Esophagus muscularis mucosa (tissue), 4 donors: Measurements from ENCODE around the gene ABCC11. TPM values are rescaled to one million over a fixed set of nuclear protein-coding genes. Genes with fewer than 3 reads are reported as not detected.

Experiments
- DNase-seq: peaks from one replicate; pipeline ENCODE4 v3.0.0-alpha.2; 2017; ENCODE audit errors: extremely low spot score
- H3K27ac ChIP-seq, 4 donors: fragments of 200-600 bp; sonication (generic); replicated peaks in 1 of 4; 1 replicate in 3 of 4; 2 replicates in 1 of 4; pipeline ENCODE4 v1.5.1; 2016 to 2019; ENCODE audit warnings: mild to moderate bottlenecking in 1 of 4
- H3K27me3 ChIP-seq, 4 donors: fragments of 200-600 bp; sonication (generic); one replicate each; pipeline versions ENCODE4 v1.5.1 to v1.6.0; 2016 to 2019
- H3K36me3 ChIP-seq, 4 donors: fragments of 200-600 bp; sonication (generic); one replicate each; pipeline ENCODE4 v1.5.1; 2016 to 2019
- H3K4me1 ChIP-seq, 4 donors: fragments of 200-600 bp; sonication (generic); one replicate each; pipeline ENCODE4 v1.5.1; 2016 to 2019
- H3K4me3 ChIP-seq, 4 donors: fragments of 200-600 bp; sonication (generic); 1 replicate in 2 of 4; 2 replicates in 2 of 4; pipeline ENCODE4 v1.5.1; 2016 to 2019; ENCODE audit warnings: mild to moderate bottlenecking in 4 of 4, moderate library complexity in 1 of 4
- H3K9me3 ChIP-seq, 4 donors: fragments of 200-600 bp; sonication (generic); 1 replicate in 3 of 4; 2 replicates in 1 of 4; pipeline ENCODE4 v1.5.1; 2016 to 2019
- EP300 ChIP-seq: sonication (generic); formaldehyde crosslinking; IDR thresholded peaks from one replicate; pipeline ENCODE4 v1.6.1; 2017; ENCODE audit warnings: antibody characterized with exemption
- POLR2A ChIP-seq: fragments of 450-650 bp; IDR thresholded peaks from one replicate; pipeline ENCODE4 v1.6.1; 2017; ENCODE audit warnings: antibody characterized with exemption, moderate library complexity, mild to moderate bottlenecking, low read depth
- POLR2AphosphoS5 ChIP-seq, 2 donors: sonication (generic); formaldehyde crosslinking; IDR thresholded peaks; one replicate each; pipeline ENCODE4 v1.6.1; 2017; ENCODE audit warnings: antibody characterized with exemption in 2 of 2
- WGBS: methylation state at CpG from one replicate; pipeline ENCODE4 v1.1.5; 2018; 5-methylcytosine and 5-hydroxymethylcytosine counted together
- intact Hi-C: fragments of 100-400 bp; cut with DNase I; formaldehyde crosslinking; loops from one replicate; pipeline ENCODE4 v1.15.1; 2023
- total RNA-seq, 4 donors: library from RNA; depleted of rRNA; stranded (reverse); fragments of >200 nt; gene quantifications; one replicate each; pipeline versions ENCODE4 v1.1.0 to v1.2.1, GENCODE V29; 2016
- TF ChIP-seq, protein P1 (sequence below), 3 experiments: fragments of 200-600 bp in 2 of 3; fragments of 450-650 bp in 1 of 3; sonication (generic) in 2 of 3; IDR thresholded peaks; one replicate each; pipeline ENCODE4 v1.5.1; 2017 to 2019; ENCODE audit warnings: antibody characterized with exemption in 3 of 3, mild to moderate bottlenecking in 2 of 3, moderate library complexity in 1 of 3

ABCC11 gene
- total RNA-seq, 4 donors from 2014 or later = not detected

- H3K4me1 ChIP-seq = no peaks in the 10 kb centered on the region
- intact Hi-C loops = no loop called here
- no peak overlapping the region for H3K4me3 ChIP-seq
- TF ChIP-seq POLR2A (no peak), EP300 (no peak), POLR2AphosphoS5 (IDR thresholded peaks at IDR 0.05) (no peak)
- TF ChIP-seq, protein P1, sequence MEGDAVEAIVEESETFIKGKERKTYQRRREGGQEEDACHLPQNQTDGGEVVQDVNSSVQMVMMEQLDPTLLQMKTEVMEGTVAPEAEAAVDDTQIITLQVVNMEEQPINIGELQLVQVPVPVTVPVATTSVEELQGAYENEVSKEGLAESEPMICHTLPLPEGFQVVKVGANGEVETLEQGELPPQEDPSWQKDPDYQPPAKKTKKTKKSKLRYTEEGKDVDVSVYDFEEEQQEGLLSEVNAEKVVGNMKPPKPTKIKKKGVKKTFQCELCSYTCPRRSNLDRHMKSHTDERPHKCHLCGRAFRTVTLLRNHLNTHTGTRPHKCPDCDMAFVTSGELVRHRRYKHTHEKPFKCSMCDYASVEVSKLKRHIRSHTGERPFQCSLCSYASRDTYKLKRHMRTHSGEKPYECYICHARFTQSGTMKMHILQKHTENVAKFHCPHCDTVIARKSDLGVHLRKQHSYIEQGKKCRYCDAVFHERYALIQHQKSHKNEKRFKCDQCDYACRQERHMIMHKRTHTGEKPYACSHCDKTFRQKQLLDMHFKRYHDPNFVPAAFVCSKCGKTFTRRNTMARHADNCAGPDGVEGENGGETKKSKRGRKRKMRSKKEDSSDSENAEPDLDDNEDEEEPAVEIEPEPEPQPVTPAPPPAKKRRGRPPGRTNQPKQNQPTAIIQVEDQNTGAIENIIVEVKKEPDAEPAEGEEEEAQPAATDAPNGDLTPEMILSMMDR (IDR thresholded peaks at IDR 0.05) = no peak
- H3K27me3 ChIP-seq = no peaks in the 10 kb centered on the region
- H3K27ac ChIP-seq = no peak overlapping the region
- no peak for DNase-seq
- WGBS = 78% methylated on average over 3 of the region's 3 CpGs
- H3K9me3 ChIP-seq = peaks cover 0 to 7% (median 6%) of the 10 kb centered on the region in 4 donors
- peaks cover 15 to 52% (median 28%) of the 10 kb centered on the region in 4 donors for H3K36me3 ChIP-seq
Measured at GRCh38 chr16:48291303-48291702, 44.0 kb upstream of the ABCC11 start.

GRCh38 chr16:48287239-48287638 is 39.9 kb upstream of the ABCC11 start:
- TF ChIP-seq, protein P1 (IDR thresholded peaks at IDR 0.05) = no peak
- TF ChIP-seq EP300 (no peak), POLR2AphosphoS5 (IDR thresholded peaks at IDR 0.05) (no peak), POLR2A (no peak)
- Histone ChIP-seq H3K4me3 (no peak overlapping the region), H3K36me3 (peaks cover 13 to 54% (median 27%) of the 10 kb centered on the region in 4 donors), H3K9me3 (peaks cover 0 to 7% (median 6%) of the 10 kb centered on the region in 4 donors), H3K27ac (no peak overlapping the region), H3K27me3 (no peaks in the 10 kb centered on the region), H3K4me1 (peaks cover 10 to 17% (median 15%) of the 10 kb centered on the region in 4 donors)
- intact Hi-C loops = no loop called here
- DNase-seq = no peak

- intact Hi-C loops = no loop called here
- peaks cover 12 to 30% (median 27%) of the 10 kb centered on the region in 4 donors for H3K4me1 ChIP-seq
- H3K27me3 ChIP-seq = no peaks in the 10 kb centered on the region
- peaks cover 7 to 39% (median 20%) of the 10 kb centered on the region in 4 donors for H3K36me3 ChIP-seq
- H3K27ac ChIP-seq = no peak overlapping the region
- H3K9me3 ChIP-seq = peaks cover 0 to 7% (median 6%) of the 10 kb centered on the region in 4 donors
- TF ChIP-seq POLR2AphosphoS5 (IDR thresholded peaks at IDR 0.05) (no peak), POLR2A (no peak), EP300 (no peak)
- TF ChIP-seq, protein P1 (IDR thresholded peaks at IDR 0.05) = no peak
- H3K4me3 ChIP-seq = no peak overlapping the region
- no peak for DNase-seq
- WGBS = 94% methylated on average over 4 of the region's 4 CpGs
Measured at GRCh38 chr16:48284772-48285409, 37.6 kb upstream of the ABCC11 start.

DNA sequence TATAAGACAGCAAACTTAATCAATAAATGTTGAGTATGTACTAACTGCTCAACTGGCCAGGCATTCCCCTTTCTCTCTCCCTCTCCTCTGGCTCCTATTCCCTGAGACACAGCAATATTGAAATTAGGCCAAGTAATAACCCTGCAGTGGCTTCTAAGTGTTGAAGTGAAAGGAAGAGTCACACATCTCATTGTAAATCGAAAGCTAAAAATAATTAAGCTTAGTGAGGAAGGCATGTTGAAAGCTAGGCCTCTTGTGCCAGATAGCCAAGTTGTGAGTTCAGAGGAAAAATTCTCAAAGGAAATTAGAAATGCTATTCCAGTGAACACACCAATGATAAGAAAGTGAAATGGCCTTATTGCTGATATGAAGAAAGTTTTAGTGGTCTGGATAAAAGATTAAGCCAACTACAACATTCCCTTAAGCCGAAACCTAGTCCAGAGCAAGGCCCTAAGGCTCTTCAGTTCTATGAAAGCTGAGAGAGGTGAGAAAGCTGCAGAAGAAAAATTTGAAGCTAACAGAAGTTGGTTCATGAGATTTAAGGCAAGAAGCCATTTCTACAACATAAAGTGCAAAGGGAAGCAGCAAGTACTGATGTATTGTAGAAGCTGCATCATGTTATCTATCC is 35.4 kb upstream of the ABCC11 start:
- H3K9me3 ChIP-seq = peaks cover 0 to 7% (median 6%) of the 10 kb centered on the region in 4 donors
- peak overlapping the region; percentile 8 to 42 (median 34) for H3K27ac ChIP-seq
- H3K4me1 ChIP-seq = peaks cover 27 to 45% (median 39%) of the 10 kb centered on the region in 4 donors
- 68% methylated on average over 2 of the region's 2 CpGs for WGBS
- intact Hi-C loops = no loop called here
- H3K4me3 ChIP-seq = no peak overlapping the region
- DNase-seq = no peak
- TF ChIP-seq, protein P1 (IDR thresholded peaks at IDR 0.05) = no peak
- TF ChIP-seq POLR2A (no peak), EP300 (no peak), POLR2AphosphoS5 (IDR thresholded peaks at IDR 0.05) (no peak)
- no peaks in the 10 kb centered on the region for H3K27me3 ChIP-seq
- H3K36me3 ChIP-seq = peaks cover 7 to 26% (median 16%) of the 10 kb centered on the region in 4 donors
